Occipital lobe (tissue), 2 donors: ENCODE results near the gene IRAK1. TPM values are rescaled to one million over a fixed set of nuclear protein-coding genes. Genes with fewer than 3 reads are reported as not detected.
"Not testable (repeated sequence)": the region's sequence is repeated elsewhere in the genome, so short reads cannot be mapped to it uniquely, and the experiment has no call there.

Experiments used
- DNase-seq: peaks from one replicate; lab custom pipeline; 2025; lab: John Stamatoyannopoulos, UW
- total RNA-seq: library from RNA; depleted of rRNA; stranded (reverse); fragments of >200 nt; gene quantifications from one replicate; pipeline ENCODE4 v1.2.3, GENCODE V29; 2014

Gene IRAK1
- total RNA-seq, 1 donor from 2014 or later, result 8.7 TPM

DNA sequence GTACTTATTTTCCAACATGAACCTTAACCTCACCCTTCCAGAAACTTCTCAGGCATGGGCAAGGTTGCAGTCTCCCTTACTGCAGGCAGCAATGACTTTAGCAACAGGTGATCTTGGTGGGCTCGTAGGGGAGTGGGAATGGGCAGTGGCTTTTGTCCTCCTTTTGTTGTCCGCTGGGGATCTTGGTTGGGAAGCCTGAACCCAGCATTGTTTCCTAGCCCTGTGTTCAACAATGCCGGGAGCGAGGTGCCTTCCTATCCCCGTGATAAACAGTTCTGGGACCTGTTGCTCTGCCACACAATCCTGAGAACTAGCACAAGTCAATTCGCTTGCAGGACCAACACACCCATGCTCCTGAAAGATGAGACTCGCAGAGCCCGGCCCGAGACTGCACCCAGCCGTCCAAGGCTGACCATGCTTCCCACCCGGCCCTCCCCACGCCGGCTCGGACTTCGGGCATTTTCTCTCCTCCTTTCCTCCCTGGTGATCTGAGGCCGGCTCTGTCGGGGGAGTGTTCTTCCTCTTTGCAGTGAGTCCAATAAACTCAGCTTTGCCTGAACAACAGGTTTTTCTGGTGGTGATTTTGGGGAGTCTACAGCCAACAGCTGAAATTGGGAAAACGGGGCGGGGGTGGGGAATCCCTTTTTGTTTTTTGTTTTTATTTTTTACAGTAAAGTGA lies 20.2 kb downstream of the IRAK1 start:
- no peak for DNase-seq

DNA sequence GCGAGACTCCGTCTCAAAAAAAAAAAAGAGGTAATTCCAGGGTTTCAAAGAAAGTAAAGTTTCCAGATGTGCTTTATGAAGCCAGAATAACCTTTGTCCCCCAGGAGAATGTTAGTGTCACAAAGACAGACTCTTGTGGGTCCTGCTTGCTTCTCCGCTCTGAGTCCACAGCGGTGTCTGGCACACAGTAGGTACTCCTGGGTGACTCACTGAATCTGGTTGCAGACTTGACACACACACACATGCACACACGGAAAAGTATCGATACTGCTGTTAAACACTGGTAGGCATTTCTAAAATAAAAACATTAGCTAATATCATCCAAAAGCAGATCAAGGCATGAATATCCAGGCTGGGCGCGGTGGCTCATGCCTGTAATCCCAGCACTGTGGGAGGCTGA lies 24.2 kb downstream of the IRAK1 start:
- no peak for DNase-seq

DNA sequence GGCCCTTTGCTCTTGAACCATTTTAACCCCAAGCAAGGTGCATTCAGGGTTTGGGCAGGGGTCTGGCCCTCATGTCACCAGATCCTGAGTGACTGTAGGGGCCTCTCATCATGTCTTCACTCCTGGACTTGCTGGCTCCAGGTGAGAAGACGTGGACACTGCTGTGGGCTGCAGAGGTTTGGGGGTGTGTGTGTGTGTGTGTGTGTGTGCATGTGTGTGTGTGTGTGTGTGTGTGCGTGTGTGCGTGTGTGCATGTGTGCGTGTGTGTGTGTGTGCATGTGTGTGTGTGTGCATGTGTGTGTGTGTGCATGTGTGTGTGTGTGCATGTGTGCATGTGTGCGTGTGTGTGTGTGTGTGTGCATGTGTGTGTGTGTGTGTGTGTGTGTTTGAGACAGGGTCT lies 25.3 kb downstream of the IRAK1 start:
- not testable (repeated sequence) for DNase-seq

DNA sequence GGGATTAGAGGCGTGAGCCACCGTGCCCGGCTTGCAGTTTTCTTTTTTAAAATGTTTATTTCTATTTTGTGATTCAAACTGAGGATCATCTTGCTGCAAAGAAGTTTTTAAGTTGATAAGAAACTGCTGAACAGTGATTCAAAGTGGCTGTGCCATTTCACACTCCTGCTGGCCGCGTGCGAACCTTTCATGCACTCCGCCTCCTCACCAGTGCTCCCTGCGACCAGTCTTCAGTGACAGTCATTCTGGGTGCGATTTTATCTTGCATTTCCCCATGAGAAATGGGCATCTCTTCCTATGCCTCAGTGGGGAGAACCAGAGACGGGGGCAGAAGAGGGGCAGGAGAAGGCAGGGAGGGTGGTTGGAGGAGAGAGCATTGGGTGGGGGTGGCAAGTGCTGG lies 25.7 kb downstream of the IRAK1 start:
- no peak for DNase-seq

DNA sequence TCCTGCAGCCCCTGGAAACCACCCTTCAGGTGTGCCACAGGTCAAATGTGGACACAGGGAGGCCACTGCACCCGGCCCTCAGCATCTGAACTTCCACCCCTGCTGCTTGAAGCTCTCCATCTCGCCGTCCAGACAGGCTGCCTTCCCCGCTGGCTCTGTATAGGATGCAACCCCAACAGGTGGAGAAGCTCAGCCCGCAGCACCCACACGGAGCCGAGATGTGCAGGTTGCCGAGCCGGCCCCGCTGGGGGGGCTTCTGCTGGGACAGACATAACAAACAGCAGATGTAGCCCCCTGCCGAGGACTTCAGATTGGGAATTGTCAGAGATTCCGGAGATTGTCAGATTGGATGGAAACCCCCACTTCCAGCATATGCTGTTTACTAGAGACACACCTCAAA lies 26.6 kb downstream of the IRAK1 start:
- DNase-seq, result no peak

DNA sequence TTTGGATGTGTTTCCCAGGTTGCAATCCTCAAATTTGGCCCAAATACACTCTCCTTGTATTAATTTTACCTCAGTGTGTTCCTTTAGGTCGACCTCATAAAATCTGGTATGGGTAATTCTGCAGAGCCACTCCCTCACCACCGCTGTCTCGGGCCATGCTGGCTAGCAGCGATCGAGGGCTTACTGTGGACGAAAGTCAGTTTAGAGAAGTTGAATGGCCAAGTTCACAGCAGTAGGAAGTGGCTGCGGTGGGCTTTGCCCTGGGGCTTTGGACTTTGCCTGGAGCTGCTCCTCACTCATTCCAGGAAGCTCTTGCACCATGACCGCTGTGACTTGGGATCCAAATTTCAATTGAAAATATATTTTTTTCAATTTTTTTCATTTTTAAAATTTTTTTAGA lies 27.5 kb downstream of the IRAK1 start:
- DNase-seq, result no peak

DNA sequence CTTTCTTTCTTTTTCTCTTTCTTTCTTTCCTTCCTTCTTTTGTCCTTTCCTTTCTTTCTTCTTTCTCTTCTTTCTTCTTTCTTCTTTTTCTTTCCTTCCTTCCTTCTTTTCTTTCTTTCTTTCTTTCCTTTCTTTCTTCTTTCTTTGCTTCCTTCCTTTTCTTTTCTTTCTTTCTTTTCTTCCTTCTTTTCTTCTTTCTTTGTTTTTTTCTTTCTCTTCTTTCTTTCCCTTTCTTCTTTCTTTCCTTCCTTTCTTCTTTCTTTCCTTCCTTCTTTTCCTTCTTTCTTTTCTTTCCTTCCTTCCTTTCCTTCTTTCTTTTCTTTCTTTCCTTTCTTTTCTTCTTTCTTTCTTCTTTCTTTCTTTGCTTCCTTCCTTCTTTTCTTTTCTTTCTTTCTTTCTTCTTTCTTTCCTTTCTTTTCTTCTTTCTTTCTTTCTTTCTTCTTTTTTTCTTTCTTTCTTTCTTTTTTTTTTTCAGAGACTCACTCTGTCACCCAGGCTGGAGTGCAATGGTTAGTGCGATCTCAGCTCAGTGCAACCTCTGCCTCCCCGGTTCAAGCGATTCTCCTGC lies 28.6 kb downstream of the IRAK1 start:
- no peak for DNase-seq

DNA sequence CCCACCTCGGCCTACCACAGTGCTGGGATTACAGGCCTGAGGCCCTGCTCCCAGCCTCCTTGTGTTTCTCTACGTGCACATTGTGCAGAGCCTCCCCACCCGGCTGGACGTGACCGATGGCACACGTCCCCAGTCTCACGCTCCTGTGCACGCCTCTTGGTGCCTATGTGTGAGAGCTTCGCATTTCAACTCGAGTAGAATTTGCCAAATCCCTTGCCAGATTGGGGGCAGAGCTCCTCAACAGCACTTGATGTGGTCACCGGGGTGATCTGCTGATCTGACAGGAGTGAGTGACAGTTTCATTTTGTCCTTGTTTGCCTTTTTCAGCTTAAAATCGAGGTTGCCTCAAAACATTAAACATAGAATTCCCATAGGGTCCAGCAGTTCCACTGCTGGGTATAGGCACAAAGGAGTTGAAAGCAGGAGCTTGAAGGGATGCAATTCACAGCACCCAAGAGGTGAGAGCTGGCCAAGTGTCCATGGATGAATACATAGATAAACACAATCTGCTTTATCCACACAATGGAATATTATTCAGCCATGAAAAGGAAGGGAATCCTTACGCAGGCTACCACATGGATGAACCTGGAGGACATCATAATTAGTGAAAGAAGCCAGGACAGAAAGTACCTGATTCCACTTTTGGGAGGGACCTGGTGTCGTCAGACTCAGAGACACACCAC lies 29.6 kb downstream of the IRAK1 start:
- no peak for DNase-seq

DNA sequence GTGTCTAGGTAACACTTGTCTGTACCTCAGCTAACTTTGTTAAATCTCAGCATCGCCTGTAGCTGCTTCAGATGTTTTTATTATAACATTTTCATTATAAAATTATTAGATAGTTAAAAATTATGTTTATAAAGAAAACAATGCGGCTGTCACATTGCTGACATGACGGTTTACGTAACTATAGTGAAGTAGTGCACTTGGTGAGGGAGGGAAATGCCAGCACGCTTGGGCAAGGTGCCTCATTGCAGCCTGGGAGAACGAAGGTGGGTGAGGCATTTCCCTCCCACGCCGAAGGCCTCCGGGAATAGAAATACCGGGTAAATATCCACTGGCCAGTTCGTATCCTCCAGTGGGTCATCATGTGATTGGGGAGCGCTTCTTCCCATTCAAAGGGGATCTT lies 31.2 kb downstream of the IRAK1 start:
- DNase-seq, result no peak

DNA sequence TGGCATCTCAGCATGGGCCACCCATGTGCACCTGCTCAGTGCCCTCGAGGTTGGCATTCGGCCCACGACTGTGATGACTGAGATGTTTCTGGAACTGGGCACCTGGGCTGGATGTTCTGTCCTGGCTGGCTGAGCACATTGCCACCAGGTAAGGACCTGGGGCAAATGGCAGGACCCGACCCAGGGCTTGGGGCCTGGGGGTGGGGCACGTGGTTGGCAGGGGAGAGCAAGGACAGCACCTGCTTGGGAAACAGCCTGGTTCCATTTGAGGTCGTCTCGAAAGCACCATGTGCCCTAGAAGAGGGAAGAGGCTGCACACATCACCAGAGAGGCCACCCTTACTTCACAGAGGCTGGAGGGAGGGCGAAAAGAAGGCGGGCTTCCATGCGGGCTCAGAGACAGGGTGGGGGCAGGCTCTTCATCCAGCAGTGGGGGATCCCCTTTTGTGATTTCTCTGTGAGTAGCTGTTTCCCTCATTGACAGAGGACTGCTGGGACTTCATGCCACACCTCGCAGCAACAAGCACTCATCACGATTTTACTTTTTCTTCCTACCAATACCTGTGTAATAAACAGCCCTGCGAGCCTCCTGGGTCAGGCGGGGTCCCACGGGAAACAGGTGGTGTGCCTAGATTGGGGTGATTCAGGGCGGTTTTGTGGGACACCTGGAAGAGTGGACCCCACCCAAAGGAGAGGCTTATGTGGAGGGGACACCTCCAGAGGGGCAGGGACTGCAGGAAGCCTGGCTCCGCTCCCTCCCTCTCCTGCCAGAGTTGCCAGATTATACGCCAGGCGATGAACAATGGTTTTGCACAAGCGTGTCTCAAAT lies 35.1 kb downstream of the IRAK1 start:
- DNase-seq, result no peak

DNA sequence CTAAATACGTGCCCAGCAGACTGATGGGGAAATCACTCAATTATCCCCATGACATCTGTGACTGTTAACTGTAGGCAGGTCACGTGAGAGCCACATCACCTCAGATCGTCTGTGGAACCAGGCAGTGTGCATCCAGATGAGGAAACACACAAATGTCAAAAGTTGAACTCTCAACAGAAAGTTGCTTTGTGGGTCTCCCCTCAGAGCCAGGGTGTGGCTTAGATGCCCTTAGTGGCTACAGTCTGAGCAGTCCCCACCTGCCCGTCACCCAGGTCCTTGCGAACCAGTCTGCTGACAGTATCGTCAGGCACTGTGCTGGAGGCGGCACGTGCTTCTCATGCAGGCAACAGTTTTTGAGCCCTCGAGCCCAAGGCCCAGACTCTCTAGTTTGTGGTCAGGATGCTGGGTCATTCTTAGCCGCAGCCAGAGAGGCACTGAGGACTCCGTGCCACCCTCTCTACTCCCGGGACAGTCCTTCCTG lies 36.3 kb downstream of the IRAK1 start:
- DNase-seq, result no peak

DNA sequence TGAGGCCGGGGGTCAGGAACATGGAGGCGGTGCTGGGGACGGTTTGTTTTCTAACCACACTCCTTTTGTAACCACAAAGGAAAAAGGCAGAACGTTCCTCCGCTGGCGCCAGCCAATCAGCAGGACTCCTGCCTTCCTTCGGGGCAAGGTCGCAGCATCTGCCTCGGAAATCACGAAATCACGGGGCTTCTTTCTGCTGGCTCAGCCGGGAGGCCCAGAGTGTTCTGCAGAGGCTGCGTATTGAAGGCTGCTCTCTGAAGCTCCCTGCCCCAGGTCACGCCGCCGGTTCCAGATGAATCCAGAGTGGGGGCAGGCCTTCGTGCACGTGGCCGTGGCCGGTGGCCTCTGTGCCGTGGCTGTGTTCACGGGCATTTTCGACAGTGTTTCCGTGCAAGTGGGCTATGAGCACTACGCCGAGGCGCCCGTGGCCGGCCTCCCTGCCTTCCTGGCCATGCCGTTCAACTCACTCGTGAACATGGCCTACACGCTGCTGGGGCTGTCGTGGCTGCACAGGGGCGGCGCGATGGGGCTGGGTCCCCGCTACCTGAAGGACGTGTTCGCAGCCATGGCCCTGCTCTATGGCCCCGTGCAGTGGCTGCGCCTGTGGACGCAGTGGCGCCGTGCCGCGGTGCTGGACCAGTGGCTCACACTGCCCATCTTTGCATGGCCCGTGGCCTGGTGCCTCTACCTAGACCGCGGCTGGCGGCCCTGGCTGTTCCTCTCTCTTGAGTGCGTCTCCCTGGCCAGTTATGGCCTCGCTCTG lies 37.8 kb downstream of the IRAK1 start:
- no peak for DNase-seq

DNA sequence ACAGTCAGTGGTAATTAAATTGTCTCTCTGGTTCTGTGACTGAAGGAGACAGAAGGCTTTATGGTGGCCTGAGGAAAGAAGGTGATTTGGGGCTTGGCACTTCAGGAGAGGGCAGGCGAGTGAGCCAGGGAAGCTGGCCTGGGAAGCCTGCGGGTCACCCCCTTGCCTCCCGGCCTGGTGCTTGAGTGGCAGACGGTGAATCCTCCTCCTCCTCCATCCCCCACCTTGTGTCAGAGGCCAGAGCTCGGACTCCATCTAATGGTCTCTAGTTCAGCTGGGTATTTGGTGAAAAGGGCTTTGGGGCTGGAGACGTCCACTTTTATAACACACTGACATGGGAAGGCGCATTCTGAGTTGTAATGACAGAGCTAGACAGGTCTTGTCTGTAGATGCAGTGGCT lies 38.5 kb downstream of the IRAK1 start:
- DNase-seq, result no peak

DNA sequence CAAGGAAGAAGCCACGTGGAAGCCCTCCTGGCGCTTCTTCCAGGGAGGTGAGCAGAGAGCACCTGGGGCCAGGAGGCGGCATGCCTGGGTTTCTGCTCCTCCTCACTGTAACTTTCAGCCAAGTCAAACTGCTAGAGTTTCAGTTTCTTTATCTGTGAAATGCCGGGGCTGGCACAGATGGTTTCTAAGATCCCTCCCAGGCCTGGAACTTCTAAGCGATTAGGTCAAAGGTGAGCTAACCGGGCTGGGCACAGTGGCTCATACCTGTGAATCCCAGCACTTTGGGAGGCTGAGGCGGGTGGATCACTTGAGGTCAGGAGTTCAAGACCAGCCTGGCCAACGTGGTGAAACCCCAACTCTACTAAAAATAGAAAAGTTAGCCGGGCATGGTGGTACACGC lies 39.3 kb downstream of the IRAK1 start:
- DNase-seq, result not testable (repeated sequence)

DNA sequence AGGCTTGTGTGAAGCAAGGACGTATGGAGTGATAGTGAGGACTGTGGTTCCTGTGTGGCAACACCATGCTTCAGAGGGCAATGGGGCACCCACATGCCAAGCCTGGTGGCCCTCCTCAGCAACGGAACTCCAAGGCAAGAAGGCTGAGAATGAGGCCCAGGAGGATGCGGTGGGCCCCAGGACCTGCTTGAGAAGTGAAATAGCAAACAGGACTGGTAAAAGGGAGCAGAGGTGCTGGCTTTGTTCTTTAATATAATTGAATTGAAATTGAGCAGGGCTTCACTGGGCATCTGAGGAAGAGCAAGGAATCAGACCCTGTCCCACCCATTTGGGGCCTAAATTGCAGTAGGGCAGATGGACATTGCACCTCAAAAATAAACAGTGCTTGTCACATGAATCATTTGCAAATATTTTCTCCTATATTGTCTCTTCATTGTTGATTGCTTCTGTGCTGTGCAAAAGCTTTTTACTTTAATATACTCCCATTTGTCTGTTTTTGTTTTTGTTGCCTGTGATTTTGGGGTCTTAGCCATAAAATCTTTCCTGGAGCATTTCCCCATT lies 44.9 kb downstream of the IRAK1 start:
- no peak for DNase-seq

DNA sequence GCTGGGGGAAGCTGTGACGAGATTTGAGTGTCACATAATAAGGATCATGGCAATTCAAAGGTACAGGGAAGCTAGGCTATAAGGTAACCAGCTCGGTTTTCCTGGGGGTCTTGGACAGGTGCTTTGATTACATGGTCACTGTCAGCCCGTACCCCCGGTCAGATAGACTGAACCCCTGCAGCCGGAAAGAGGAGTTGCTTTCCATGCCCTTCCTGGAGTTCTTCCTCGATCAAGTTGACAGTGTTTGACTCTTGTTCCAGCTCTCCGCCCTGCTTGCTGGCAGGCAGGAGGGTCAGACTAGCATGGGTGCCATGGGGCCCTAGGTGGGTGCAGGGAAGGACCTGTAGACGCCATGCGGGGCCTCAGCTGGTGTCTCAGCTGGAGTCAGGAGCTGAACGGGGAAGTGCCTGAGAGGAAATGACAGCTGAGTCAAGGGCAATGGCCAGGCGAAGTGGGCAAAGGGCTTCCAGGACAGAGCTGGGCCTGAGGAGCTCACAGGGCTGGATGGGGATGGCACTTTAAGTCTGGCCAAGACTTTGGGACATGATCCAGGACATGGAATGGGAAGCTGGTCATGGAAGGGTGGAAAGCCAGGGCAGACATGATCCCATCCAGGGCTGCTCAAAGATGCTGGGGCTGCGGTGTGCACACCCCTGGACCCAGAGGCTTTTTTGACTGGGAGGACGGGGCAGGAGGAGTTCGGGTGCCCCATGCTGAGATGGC lies 45.5 kb downstream of the IRAK1 start:
- DNase-seq, result no peak

DNA sequence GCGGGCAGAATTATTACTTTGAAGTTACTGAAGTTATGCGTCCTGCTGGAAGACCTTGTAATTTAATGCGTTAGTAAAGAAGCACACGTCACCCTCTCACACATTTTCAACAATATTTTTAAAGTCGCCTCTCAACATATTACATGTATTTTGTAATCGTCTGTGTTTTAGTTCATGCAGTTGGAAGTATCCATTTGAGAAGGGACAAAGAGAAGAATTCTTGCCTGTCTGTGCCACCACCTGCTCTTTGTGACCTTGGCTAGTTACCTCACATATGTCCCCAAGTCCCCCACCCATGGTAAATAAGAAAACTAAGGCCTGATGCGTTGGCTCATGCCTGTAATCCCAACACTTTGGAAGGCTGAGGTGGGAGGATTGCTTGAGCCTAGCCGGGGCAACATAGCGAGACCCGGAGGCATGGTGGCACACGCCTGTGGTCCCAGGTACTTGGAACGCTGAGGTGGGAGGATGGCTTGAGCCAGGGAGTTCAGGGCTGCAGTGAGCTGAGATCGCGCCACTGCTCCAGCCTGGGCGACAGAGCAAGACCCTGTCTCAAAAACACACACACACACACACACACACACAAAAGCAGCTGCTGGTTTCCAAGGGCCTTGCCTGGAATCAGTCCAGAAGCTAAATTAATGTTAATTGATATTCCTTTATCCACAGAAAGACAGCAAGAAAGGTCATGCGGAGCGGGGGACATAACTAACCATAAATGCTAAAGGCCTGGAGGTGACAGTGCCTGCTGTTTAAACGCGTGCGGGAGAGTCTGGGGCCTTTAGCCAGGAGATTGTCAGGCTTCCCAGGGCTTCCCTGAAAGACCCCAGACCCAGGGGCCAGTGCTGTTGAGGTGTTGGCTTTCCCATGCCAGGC lies 46.3 kb downstream of the IRAK1 start:
- DNase-seq, result no peak

DNA sequence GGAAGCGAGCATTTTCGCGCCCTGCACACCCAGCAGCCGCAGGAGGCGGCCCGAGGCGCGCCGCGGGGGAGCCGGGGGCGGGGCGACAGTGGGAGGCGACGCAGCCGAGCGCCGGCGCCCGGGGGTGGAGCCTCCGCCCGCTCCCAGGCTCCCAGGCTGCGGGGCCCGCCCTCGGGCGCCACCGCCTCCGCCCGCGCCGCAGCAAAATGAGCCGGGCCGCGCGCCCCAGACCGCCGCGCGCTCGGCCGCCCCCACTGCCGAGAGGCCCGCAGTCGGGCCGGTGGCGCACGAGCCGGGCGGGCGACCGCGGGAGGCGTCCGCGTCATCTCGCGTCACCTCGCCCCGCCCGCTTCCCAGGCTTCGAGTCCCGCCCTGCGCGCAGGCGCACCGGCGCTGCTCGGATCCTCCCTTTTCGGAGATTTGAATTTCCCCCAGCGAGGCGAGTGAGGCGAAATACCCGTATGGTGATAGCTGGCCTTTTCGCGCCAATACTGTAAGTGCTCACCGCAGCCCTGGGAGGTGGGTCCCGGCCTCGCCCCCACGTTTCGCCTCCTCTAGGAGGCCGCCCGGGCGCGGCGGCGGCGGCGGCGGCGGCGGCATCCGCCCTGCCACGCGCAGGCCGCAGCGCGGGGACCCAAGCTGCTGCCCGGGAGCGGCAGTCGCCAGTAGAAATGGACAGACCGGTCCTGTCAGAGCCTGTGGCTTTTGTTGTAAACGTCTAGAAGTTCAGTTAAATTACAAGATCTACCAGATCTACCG lies 47.2 kb downstream of the IRAK1 start, which contains the start of gene TMEM187:
TSS of gene TMEM187 (plus strand) at position 387 of the 759 bp plus-strand sequence. CDS start 9,309 bp downstream, outside the sequence.
- peak; percentile 61 for DNase-seq
